ENCODE data around the gene TJP2.

DNA sequence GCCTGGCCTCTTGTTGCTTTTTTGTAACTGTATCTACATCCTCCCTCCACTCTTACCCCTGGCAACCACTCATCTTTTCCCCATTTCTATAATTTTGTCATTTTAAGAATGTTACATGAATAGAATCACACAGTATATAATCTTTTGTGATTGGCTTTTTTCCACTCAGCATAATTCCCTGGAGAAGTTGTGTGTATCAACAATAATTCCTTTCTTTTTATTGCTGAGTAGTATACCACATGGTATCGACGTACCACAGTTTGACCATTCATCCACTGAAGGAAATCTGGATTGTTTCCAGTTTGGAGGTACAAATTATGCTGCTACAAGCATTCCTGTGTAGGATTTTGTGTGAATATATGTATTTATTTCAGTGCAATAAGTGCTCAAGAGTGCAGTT, 129.3 kb downstream of the TJP2 start:
- TF ChIP-seq, protein P1, sequence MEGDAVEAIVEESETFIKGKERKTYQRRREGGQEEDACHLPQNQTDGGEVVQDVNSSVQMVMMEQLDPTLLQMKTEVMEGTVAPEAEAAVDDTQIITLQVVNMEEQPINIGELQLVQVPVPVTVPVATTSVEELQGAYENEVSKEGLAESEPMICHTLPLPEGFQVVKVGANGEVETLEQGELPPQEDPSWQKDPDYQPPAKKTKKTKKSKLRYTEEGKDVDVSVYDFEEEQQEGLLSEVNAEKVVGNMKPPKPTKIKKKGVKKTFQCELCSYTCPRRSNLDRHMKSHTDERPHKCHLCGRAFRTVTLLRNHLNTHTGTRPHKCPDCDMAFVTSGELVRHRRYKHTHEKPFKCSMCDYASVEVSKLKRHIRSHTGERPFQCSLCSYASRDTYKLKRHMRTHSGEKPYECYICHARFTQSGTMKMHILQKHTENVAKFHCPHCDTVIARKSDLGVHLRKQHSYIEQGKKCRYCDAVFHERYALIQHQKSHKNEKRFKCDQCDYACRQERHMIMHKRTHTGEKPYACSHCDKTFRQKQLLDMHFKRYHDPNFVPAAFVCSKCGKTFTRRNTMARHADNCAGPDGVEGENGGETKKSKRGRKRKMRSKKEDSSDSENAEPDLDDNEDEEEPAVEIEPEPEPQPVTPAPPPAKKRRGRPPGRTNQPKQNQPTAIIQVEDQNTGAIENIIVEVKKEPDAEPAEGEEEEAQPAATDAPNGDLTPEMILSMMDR (IDR thresholded peaks at IDR 0.05) = no peak
- TF ChIP-seq EZH2 (IDR thresholded peaks at IDR 0.05) = no peak

Data from neural progenitor cell (in vitro differentiated cells).